Keratinocyte (primary cell): Measurements from ENCODE around the gene ASB16. TPM values are rescaled to one million over a fixed set of nuclear protein-coding genes. Genes with fewer than 3 reads are reported as not detected.

Experiments
- DNase-seq: peaks from one replicate; pipeline ENCODE4 v3.0.0-alpha.2; 2011; ENCODE audit warnings: low read depth, missing footprints, low spot score
- FAIRE-seq: peaks from 2 replicates; lab custom pipeline; 2011; peaks lifted over from hg19 to GRCh38; lab: Jason Lieb, UNC
- H2AFZ ChIP-seq: 2 replicates; pipeline ENCODE4 v1.6.0; 2012; ENCODE audit warnings: low read length, control low read depth, inconsistent platforms; ENCODE audit not compliant: control insufficient read depth
- H3K27ac ChIP-seq: 2 replicates; pipeline ENCODE4 v1.5.1; 2011; ENCODE audit warnings: low read length; ENCODE audit not compliant: control insufficient read depth, insufficient read depth
- H3K27me3 ChIP-seq: 3 replicates; pipeline ENCODE4 v1.6.0; 2011; ENCODE audit warnings: low read length; ENCODE audit not compliant: control insufficient read depth, insufficient read depth; ENCODE audit errors: extremely low read depth
- H3K36me3 ChIP-seq, 2 experiments: 2 replicates in 1 of 2; 3 replicates in 1 of 2; pipeline ENCODE4 v1.5.1; 2011; ENCODE audit warnings: low read length in 2 of 2, mild to moderate bottlenecking in 1 of 2; ENCODE audit not compliant: control insufficient read depth in 2 of 2, insufficient read depth in 2 of 2; ENCODE audit errors: extremely low read depth in 1 of 2
- H3K4me1 ChIP-seq: 3 replicates; pipeline ENCODE4 v1.5.1; 2011; ENCODE audit warnings: low read length; ENCODE audit not compliant: control insufficient read depth, insufficient read depth; ENCODE audit errors: extremely low read depth
- H3K4me2 ChIP-seq: 3 replicates; pipeline ENCODE4 v1.6.0; 2011; ENCODE audit warnings: low read depth, low read length; ENCODE audit not compliant: control insufficient read depth, insufficient read depth; ENCODE audit errors: extremely low read depth
- H3K4me3 ChIP-seq, 3 experiments: fragments of 200-600 bp in 1 of 3; sonication (generic) in 1 of 3; 2 replicates in 2 of 3; 3 replicates in 1 of 3; pipeline ENCODE4 v1.5.1; 2011 to 2016; ENCODE audit warnings: low read length in 3 of 3, mild to moderate bottlenecking in 3 of 3, control low read depth in 2 of 3, inconsistent platforms in 1 of 3, low read depth in 1 of 3, mixed read lengths in 1 of 3, mixed run types in 1 of 3, moderate library complexity in 1 of 3; ENCODE audit not compliant: control insufficient read depth in 2 of 3, insufficient read depth in 2 of 3; ENCODE audit errors: extremely low read depth in 1 of 3
- H3K79me2 ChIP-seq: 2 replicates; pipeline ENCODE4 v1.6.0; 2012; ENCODE audit warnings: low read length; ENCODE audit not compliant: control insufficient read depth, insufficient read depth
- H3K9ac ChIP-seq: 3 replicates; pipeline ENCODE4 v1.6.0; 2011; ENCODE audit warnings: low read length; ENCODE audit not compliant: control insufficient read depth, insufficient read depth; ENCODE audit errors: extremely low read depth
- H3K9me1 ChIP-seq: 3 replicates; pipeline ENCODE4 v1.6.0; 2011; ENCODE audit warnings: low read length; ENCODE audit not compliant: control insufficient read depth, insufficient read depth; ENCODE audit errors: extremely low read depth
- H3K9me3 ChIP-seq: 2 replicates; pipeline ENCODE4 v1.5.1; 2012; ENCODE audit warnings: low read depth, low read length; ENCODE audit not compliant: control insufficient read depth
- H4K20me1 ChIP-seq: 3 replicates; pipeline ENCODE4 v1.6.0; 2011; ENCODE audit warnings: low read length; ENCODE audit not compliant: control insufficient read depth, insufficient read depth; ENCODE audit errors: extremely low read depth
- CTCF ChIP-seq, 3 experiments: IDR thresholded peaks in 1 of 3; conservative IDR thresholded peaks in 1 of 3; optimal IDR thresholded peaks in 1 of 3; 2 replicates in 2 of 3; 3 replicates in 1 of 3; pipeline versions ENCODE3 to v1.5.1; 2011; ENCODE audit warnings: low read length in 3 of 3, mild to moderate bottlenecking in 3 of 3, moderate library complexity in 2 of 3, control low read depth in 1 of 3, inconsistent platforms in 1 of 3; ENCODE audit not compliant: insufficient read depth in 2 of 3; ENCODE audit errors: extremely low read depth in 1 of 3
- EZH2 ChIP-seq: IDR thresholded peaks from one replicate; pipeline ENCODE4 v1.6.1; 2012; ENCODE audit warnings: inconsistent platforms, mild to moderate bottlenecking, low read length, moderate library complexity
- dilution Hi-C: fragments of 300-500 bp; cut with MboI; formaldehyde crosslinking; loops from one replicate; pipeline ENCODE4 v1.7.0; 2020; ENCODE audit warnings: low sequenced_read_pairs; ENCODE audit not compliant: extremely low pct_ligation_motif_present
- polyA plus RNA-seq, 5 experiments: library from polyadenylated mRNA; depleted of rRNA in 3 of 5; stranded (reverse) in 3 of 5; stranded (forward) in 1 of 5; unstranded in 1 of 5; fragments of >200 nt; gene quantifications; 1 replicate in 1 of 5; 2 replicates in 3 of 5; 3 replicates in 1 of 5; pipeline versions ENCODE4 v1.2.1 to v1.2.3, GENCODE V29; 2011 to 2012; ENCODE audit warnings: missing spikeins in 2 of 5, low read depth in 1 of 5, low replicate concordance in 1 of 5

The ASB16 gene
- polyA plus RNA-seq, 1 donor (not counting 4 experiments of a cell fraction or from before 2014, with no cell fraction given): not detected

DNA sequence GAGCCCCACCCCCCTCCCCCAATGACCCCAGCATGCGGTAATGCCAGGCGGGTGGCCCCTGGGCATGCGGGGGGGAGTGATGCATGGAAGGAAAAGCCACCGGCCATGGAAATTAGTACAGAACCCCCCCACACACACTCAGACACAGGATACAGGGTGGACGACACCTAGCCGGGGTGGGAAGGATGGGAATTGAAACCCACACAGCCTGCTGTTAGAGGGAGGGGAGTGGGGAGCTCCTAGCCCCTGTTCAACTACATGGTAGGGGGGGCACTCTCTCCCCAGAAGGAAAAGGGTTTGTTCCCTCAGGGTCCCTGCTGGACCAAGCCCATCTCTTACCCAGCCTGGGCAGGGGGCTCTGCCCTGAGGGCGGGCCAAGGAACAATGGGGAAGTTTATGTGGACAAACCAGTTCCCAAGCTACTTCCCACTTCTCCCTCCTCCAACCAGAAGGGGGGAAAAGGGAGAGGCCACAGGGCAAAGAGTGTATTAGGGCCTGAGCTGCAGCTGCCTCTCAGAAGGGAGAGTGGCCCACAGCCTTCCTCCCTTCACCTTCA, 21.5 kb downstream of the ASB16 start:
- Histone ChIP-seq H3K9ac (no peak overlapping the region), H4K20me1 (no peaks in the 10 kb centered on the region), H3K27me3 (no peaks in the 10 kb centered on the region), H3K36me3 (peaks cover 38 to 42% of the 10 kb centered on the region in 2 experiments), H3K9me1 (no peaks in the 10 kb centered on the region), H3K79me2 (peaks cover 19% of the 10 kb centered on the region), H3K4me2 (no peak overlapping the region), H2AFZ (no peak overlapping the region), H3K4me1 (peaks cover 8% of the 10 kb centered on the region), H3K9me3 (no peaks in the 10 kb centered on the region), H3K27ac (no peak overlapping the region), H3K4me3 (no peak overlapping the region)
- FAIRE-seq: no peak
- TF ChIP-seq EZH2 (no peak), CTCF (optimal IDR thresholded peaks at IDR 0.05 in 1 of 3, IDR thresholded peaks at IDR 0.05 in 1 of 3, conservative IDR thresholded peaks at IDR 0.05 in 1 of 3; ENCODE audit: extremely low read depth in 1 of 3, insufficient read depth in 2 of 3, low read length in 3 of 3) (no peak)
- no peak for DNase-seq
- dilution Hi-C loops: no loop called here

GRCh38 chr17:44192750-44193149, 22.2 kb downstream of the ASB16 start:
- FAIRE-seq: no peak

More at GRCh38 chr17:44192750-44193149, 22.2 kb downstream of the ASB16 start:
- no peak overlapping the region for H3K4me3 ChIP-seq
- no peak overlapping the region for H3K9ac ChIP-seq
- H3K9me3 ChIP-seq: no peaks in the 10 kb centered on the region
- H3K27ac ChIP-seq: no peak overlapping the region
- no peak overlapping the region for H2AFZ ChIP-seq
- dilution Hi-C loops: no loop called here
- TF ChIP-seq EZH2 (no peak), CTCF (optimal IDR thresholded peaks at IDR 0.05 in 1 of 3, IDR thresholded peaks at IDR 0.05 in 1 of 3, conservative IDR thresholded peaks at IDR 0.05 in 1 of 3; ENCODE audit: extremely low read depth in 1 of 3, insufficient read depth in 2 of 3, low read length in 3 of 3) (no peak)
- no peak for DNase-seq
- H3K27me3 ChIP-seq: no peaks in the 10 kb centered on the region
- H3K79me2 ChIP-seq: peaks cover 19% of the 10 kb centered on the region
- no peaks in the 10 kb centered on the region for H4K20me1 ChIP-seq
- H3K9me1 ChIP-seq: no peaks in the 10 kb centered on the region
- H3K36me3 ChIP-seq: peaks cover 41 to 45% of the 10 kb centered on the region in 2 experiments
- peaks cover 7% of the 10 kb centered on the region for H3K4me1 ChIP-seq
- H3K4me2 ChIP-seq: no peak overlapping the region
